Kidney epithelial cell (primary cell): Measurements from ENCODE around the gene LIME1. TPM values are rescaled to one million over a fixed set of nuclear protein-coding genes. Genes with fewer than 3 reads are reported as not detected.

Source experiments
- DNase-seq: peaks from one replicate; pipeline ENCODE4 v3.0.0-alpha.2; 2010; ENCODE audit warnings: low read depth
- H3K27me3 ChIP-seq: 2 replicates; pipeline ENCODE4 v1.6.0; 2011; ENCODE audit warnings: low read length; ENCODE audit not compliant: control insufficient read depth, insufficient read depth
- H3K36me3 ChIP-seq: 2 replicates; pipeline ENCODE4 v1.5.1; 2011; ENCODE audit warnings: low read length; ENCODE audit not compliant: control insufficient read depth, insufficient read depth
- H3K4me3 ChIP-seq: 2 replicates; pipeline ENCODE4 v1.5.1; 2011; ENCODE audit warnings: low read depth, mild to moderate bottlenecking, control low read depth, low read length
- total RNA-seq: library from RNA; depleted of rRNA; stranded (reverse); fragments of >200 nt; gene quantifications from 2 replicates; pipeline ENCODE4 v1.2.3, GENCODE V29; 2015
- TF ChIP-seq, protein P1 (sequence below): IDR thresholded peaks from 2 replicates; pipeline ENCODE4 v1.5.1; 2011; ENCODE audit warnings: mild to moderate bottlenecking, moderate library complexity, low read length, control low read depth, inconsistent platforms; ENCODE audit not compliant: insufficient read depth, poor library complexity, severe bottlenecking

The LIME1 gene
- total RNA-seq, 1 donor from 2014 or later, result 9.4 TPM

- no peaks in the 10 kb centered on the region for H3K36me3 ChIP-seq
- peaks cover 9% of the 10 kb centered on the region for H3K27me3 ChIP-seq
- DNase-seq, result no peak
- TF ChIP-seq, protein P1, sequence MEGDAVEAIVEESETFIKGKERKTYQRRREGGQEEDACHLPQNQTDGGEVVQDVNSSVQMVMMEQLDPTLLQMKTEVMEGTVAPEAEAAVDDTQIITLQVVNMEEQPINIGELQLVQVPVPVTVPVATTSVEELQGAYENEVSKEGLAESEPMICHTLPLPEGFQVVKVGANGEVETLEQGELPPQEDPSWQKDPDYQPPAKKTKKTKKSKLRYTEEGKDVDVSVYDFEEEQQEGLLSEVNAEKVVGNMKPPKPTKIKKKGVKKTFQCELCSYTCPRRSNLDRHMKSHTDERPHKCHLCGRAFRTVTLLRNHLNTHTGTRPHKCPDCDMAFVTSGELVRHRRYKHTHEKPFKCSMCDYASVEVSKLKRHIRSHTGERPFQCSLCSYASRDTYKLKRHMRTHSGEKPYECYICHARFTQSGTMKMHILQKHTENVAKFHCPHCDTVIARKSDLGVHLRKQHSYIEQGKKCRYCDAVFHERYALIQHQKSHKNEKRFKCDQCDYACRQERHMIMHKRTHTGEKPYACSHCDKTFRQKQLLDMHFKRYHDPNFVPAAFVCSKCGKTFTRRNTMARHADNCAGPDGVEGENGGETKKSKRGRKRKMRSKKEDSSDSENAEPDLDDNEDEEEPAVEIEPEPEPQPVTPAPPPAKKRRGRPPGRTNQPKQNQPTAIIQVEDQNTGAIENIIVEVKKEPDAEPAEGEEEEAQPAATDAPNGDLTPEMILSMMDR, result no peak
- H3K4me3 ChIP-seq, result no peak overlapping the region
Observed at GRCh38 chr20:63777614-63778013, 41.1 kb downstream of the LIME1 start.

DNA sequence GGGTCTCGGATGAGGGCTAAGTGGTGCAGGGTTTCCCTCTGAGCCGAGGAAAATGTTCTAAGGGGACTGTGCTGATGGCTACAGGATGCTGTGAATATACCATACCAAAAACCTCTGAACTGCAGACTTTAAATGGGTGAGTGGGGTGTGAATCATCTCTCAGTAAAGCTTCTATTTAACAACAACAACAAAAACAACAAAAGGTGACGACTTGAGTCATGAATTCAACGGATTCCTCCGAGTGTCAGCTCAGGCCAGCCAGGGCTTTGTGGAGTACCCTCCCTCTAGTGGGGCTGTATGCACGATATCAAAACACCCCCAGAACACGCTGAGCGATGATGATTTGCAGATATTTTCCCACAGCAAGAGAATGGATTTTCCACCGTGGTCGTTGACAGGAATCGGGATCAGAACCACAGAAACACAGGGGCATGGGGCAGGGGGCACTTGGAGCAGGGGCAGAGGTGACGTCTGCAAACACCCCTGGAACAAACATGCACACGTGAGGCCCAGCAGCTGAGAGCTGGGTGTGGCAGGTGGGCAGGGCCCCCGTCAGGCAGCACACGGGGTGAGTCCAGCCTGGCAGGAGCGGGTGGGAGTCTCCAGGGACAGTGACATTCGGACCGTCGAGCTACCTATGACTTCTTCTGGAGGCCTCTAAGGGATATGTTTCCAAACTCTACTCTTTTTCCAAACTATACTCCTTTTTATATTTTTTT is 41.7 kb downstream of the LIME1 start:
- Histone ChIP-seq H3K27me3 (peaks cover 9% of the 10 kb centered on the region), H3K4me3 (no peak overlapping the region), H3K36me3 (no peaks in the 10 kb centered on the region)
- no peak for DNase-seq
- TF ChIP-seq, protein P1, result no peak

DNA sequence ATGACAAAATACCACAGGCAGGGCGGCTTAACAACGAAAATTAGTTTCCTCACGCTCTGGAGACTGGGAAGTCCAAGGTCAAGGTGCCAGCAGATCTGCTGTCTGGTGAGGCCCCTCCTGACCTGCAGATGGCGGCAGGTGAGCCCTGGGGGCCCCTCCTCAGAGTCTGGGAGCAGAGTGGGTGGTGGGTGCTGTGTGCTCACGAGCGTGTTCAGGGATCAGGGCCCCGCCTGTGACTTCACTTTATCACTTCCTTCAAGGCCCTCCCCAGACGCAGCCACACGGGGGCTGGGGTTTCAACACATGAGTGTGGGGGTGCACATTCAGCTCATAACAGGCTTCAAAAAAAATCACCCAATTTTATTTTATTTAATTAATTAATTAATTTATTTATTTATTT is 42.4 kb downstream of the LIME1 start:
- Histone ChIP-seq H3K27me3 (peaks cover 9% of the 10 kb centered on the region), H3K36me3 (no peaks in the 10 kb centered on the region), H3K4me3 (no peak overlapping the region)
- TF ChIP-seq, protein P1, result no peak
- no peak for DNase-seq

DNA sequence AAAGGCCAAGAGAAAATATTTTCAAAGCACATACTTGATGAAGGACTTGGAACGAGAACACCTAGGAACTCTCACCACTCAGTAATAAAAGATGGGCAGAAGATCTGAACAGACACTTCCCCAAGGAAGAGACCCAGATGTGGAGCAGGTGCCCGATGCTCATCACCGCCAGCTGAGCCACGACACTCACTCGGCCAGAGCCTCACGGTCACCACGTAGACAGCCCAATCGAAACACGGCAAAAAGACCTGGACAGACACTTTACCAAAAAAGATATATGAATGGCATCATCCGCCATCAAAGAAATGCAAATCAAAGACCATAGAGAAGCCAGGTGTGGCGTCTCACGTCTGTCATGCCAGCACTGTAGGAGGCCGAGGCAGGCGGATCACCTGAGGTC is 44.7 kb downstream of the LIME1 start:
- no peak for DNase-seq
- no peaks in the 10 kb centered on the region for H3K36me3 ChIP-seq
- H3K4me3 ChIP-seq, result no peak overlapping the region
- H3K27me3 ChIP-seq, result no peaks in the 10 kb centered on the region
- TF ChIP-seq, protein P1, result no peak

GRCh38 chr20:63782051-63782471 is 45.6 kb downstream of the LIME1 start:
- TF ChIP-seq, protein P1, result no peak
- no peak for DNase-seq
- no peaks in the 10 kb centered on the region for H3K36me3 ChIP-seq

DNA sequence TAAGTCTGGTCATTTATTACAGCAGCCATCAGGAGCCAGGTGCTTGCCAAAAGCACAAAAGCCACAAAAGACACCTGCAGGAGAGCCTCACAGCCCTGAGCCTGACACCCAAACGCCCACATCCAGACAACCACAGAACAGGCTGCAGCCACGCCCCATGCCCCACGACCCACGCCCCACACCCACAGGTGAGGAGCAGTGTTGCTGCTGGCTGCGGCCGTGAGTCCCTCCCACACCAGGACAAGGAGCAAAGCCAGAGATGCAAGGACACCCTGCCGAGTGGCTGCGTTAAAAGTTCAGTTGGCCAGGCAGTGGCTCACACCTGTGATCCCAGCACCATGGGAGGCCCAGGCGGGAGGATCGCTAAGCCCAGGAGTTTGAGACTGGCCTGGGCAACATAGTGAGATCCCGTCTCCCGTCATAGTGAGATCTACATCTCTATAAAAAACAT is 46.1 kb downstream of the LIME1 start:
- Histone ChIP-seq H3K4me3 (no peak overlapping the region), H3K27me3 (no peaks in the 10 kb centered on the region), H3K36me3 (no peaks in the 10 kb centered on the region)
- DNase-seq, result no peak
- TF ChIP-seq, protein P1, result no peak

More at GRCh38 chr20:63782051-63782471, 45.6 kb downstream of the LIME1 start:
- H3K27me3 ChIP-seq, result no peaks in the 10 kb centered on the region
- no peak overlapping the region for H3K4me3 ChIP-seq
